MM.1S (cell line): ENCODE data around the gene CARD11.

Experiments used
- EZH2phosphoT487 ChIP-seq: fragments of 300-600 bp; sonication (generic); IDR thresholded peaks from 2 replicates; pipeline ENCODE4 v1.6.1; 2018; ENCODE audit warnings: antibody characterized with exemption, low read length
- TF ChIP-seq, protein P1 (sequence below): fragments of 300-600 bp; sonication (generic); IDR thresholded peaks from 2 replicates; pipeline ENCODE4 v1.5.1; 2016; ENCODE audit warnings: antibody characterized with exemption, low read length, mixed read lengths

DNA sequence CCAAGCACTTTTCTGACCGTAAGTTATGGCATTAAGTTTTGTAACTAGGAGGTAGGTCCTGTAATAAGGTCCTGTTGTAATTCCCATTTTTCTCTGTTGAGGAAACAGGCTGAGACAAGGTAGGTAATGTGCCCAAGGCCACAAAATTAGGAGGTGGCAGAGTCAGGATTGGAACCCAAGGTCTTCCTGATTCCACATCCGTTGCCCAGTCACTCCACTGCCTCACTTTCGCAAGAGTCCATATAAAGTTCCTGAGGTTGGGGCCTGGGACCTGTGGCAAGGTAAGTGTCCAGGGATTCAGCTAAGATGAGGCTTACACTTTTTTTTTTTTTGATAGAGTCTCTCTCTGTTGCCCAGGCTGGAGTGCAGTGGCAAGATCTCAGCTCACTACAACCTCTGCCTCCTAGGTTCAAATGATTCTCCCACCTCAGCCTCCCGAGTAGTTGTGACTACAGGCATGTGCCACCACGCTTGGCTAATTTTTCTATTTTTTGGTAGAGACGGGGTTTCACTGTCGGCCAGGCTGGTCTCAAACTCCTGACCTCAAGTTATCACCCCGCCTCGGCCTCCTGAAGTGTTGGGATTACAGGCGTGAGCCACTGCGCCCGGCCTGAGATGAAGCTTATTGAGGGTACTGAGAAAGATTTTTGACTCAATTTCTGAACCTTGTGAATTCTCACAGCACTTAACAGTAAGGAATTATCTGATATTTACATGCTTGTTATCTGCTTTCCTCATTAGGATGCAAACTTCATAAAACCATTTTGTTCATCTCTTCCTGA lies 179.3 kb downstream of the CARD11 start:
- TF ChIP-seq EZH2phosphoT487, result no peak
- TF ChIP-seq, protein P1, sequence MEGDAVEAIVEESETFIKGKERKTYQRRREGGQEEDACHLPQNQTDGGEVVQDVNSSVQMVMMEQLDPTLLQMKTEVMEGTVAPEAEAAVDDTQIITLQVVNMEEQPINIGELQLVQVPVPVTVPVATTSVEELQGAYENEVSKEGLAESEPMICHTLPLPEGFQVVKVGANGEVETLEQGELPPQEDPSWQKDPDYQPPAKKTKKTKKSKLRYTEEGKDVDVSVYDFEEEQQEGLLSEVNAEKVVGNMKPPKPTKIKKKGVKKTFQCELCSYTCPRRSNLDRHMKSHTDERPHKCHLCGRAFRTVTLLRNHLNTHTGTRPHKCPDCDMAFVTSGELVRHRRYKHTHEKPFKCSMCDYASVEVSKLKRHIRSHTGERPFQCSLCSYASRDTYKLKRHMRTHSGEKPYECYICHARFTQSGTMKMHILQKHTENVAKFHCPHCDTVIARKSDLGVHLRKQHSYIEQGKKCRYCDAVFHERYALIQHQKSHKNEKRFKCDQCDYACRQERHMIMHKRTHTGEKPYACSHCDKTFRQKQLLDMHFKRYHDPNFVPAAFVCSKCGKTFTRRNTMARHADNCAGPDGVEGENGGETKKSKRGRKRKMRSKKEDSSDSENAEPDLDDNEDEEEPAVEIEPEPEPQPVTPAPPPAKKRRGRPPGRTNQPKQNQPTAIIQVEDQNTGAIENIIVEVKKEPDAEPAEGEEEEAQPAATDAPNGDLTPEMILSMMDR, result no peak
